Measurements from ENCODE around the gene PODXL2. TPM values are rescaled to one million over a fixed set of nuclear protein-coding genes. Genes with fewer than 3 reads are reported as not detected.
A peak's percentile ranks its signal among the peaks of the same experiment; 100 is the strongest.

PODXL2 gene
- polyA plus RNA-seq, 1 donor (not counting 4 experiments of a cell fraction or from before 2014, with no cell fraction given): 1.6 TPM

DNA sequence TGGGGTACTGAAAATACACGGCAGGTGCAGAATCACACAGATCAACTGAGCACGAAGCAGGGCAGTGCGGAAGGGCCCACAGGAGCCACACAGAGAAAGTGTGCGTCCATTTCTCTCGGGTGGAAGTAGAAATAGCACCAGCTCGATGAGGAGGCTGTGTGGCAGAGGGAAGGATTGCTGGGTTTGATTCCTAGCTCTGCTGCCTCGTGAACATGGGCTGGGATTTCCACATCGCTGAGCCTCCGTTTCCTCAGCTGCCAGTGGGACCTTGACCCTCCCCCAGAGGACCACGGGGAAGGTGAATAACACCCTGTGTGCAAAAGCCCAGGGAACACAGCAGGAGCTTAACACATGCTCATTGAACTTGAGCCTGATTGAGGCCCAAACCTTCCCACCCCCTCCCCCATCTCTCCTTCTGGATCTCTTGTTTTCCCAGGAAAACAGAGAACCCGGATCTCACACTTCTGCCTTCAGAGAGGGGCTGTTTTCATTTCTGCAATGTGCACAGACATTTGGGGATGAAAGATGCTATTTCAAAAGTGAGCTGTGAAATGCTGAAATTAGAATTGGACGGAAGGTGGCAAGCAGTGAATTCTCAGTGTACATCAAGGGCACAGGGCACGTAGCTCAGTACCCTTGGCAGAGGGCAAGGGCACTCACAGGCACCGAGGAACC is 82.2 kb downstream of the PODXL2 start:
- Histone ChIP-seq H4K20me1 (ENCODE audit: control insufficient read depth, extremely low read depth, insufficient read depth, low read length) (no peaks in the 10 kb centered on the region), H3K79me2 (ENCODE audit: control insufficient read depth, insufficient read depth, low read length) (no peaks in the 10 kb centered on the region), H3K9ac (ENCODE audit: control insufficient read depth, extremely low read depth, insufficient read depth, low read length) (no peak overlapping the region), H3K4me1 (ENCODE audit: control insufficient read depth, extremely low read depth, insufficient read depth, low read length) (peaks cover 13% of the 10 kb centered on the region), H2AFZ (ENCODE audit: control insufficient read depth, low read length) (no peak overlapping the region), H3K9me1 (ENCODE audit: control insufficient read depth, extremely low read depth, insufficient read depth, low read length) (no peaks in the 10 kb centered on the region), H3K27me3 (ENCODE audit: control insufficient read depth, extremely low read depth, insufficient read depth, low read length) (no peaks in the 10 kb centered on the region), H3K4me3 (ENCODE audit: control insufficient read depth in 2 of 3, extremely low read depth in 1 of 3, insufficient read depth in 2 of 3, low read depth in 1 of 3, low read length in 3 of 3) (no peak overlapping the region), H3K9me3 (ENCODE audit: control insufficient read depth, low read depth, low read length) (no peaks in the 10 kb centered on the region), H3K36me3 (ENCODE audit: control insufficient read depth in 2 of 2, extremely low read depth in 1 of 2, insufficient read depth in 2 of 2, low read length in 2 of 2) (peaks cover 6 to 9% of the 10 kb centered on the region in 2 experiments), H3K27ac (ENCODE audit: control insufficient read depth, insufficient read depth, low read length) (no peak overlapping the region), H3K4me2 (ENCODE audit: control insufficient read depth, extremely low read depth, insufficient read depth, low read depth, low read length) (peak overlapping the region; percentile 20)
- DNase-seq (ENCODE audit: low read depth, low spot score) (no peak), FAIRE-seq (no peak)
- TF ChIP-seq EZH2 (IDR thresholded peaks at IDR 0.05; ENCODE audit: low read length): no peak
- TF ChIP-seq, protein P1, sequence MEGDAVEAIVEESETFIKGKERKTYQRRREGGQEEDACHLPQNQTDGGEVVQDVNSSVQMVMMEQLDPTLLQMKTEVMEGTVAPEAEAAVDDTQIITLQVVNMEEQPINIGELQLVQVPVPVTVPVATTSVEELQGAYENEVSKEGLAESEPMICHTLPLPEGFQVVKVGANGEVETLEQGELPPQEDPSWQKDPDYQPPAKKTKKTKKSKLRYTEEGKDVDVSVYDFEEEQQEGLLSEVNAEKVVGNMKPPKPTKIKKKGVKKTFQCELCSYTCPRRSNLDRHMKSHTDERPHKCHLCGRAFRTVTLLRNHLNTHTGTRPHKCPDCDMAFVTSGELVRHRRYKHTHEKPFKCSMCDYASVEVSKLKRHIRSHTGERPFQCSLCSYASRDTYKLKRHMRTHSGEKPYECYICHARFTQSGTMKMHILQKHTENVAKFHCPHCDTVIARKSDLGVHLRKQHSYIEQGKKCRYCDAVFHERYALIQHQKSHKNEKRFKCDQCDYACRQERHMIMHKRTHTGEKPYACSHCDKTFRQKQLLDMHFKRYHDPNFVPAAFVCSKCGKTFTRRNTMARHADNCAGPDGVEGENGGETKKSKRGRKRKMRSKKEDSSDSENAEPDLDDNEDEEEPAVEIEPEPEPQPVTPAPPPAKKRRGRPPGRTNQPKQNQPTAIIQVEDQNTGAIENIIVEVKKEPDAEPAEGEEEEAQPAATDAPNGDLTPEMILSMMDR (optimal IDR thresholded peaks at IDR 0.05 in 1 of 3, IDR thresholded peaks at IDR 0.05 in 1 of 3, conservative IDR thresholded peaks at IDR 0.05 in 1 of 3; ENCODE audit: extremely low read depth in 1 of 3, insufficient read depth in 2 of 3, low read length in 3 of 3): no peak
- dilution Hi-C loops (cut with MboI; ENCODE audit: extremely low pct_ligation_motif_present, low sequenced_read_pairs): no loop called here

DNA sequence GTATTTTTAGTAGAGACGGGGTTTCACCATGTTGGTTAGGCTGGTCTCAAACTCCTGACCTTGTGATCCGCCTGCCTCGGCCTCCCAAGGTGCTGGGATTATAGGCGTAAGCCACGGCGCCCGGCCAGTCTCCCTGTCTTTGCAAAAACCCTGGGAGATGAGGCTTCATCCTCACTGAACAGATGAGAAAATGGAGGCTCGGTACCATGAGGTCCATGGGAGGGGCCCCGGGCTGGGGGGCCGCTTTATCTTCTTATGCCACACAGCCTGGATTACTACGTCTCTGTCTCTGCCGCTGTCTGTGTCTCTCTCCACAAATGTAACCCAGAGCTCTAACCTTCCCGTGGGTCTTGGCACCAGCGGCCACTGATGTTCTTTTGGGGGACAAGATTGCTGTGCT is 82.9 kb downstream of the PODXL2 start:
- H3K36me3 ChIP-seq (ENCODE audit: control insufficient read depth in 2 of 2, extremely low read depth in 1 of 2, insufficient read depth in 2 of 2, low read length in 2 of 2): peaks cover 5 to 11% of the 10 kb centered on the region in 2 experiments
- no peaks in the 10 kb centered on the region for H3K9me1 ChIP-seq (ENCODE audit: control insufficient read depth, extremely low read depth, insufficient read depth, low read length)
- no peak overlapping the region for H3K27ac ChIP-seq (ENCODE audit: control insufficient read depth, insufficient read depth, low read length)
- DNase-seq (ENCODE audit: low read depth, low spot score) (no peak), FAIRE-seq (no peak)
- H3K4me2 ChIP-seq (ENCODE audit: control insufficient read depth, extremely low read depth, insufficient read depth, low read depth, low read length): no peak overlapping the region
- H2AFZ ChIP-seq (ENCODE audit: control insufficient read depth, low read length): no peak overlapping the region
- H4K20me1 ChIP-seq (ENCODE audit: control insufficient read depth, extremely low read depth, insufficient read depth, low read length): no peaks in the 10 kb centered on the region
- H3K9ac ChIP-seq (ENCODE audit: control insufficient read depth, extremely low read depth, insufficient read depth, low read length): no peak overlapping the region
- dilution Hi-C loops (cut with MboI; ENCODE audit: extremely low pct_ligation_motif_present, low sequenced_read_pairs): no loop called here
- no peaks in the 10 kb centered on the region for H3K9me3 ChIP-seq (ENCODE audit: control insufficient read depth, low read depth, low read length)
- no peak overlapping the region for H3K4me3 ChIP-seq (ENCODE audit: control insufficient read depth in 2 of 3, extremely low read depth in 1 of 3, insufficient read depth in 2 of 3, low read depth in 1 of 3, low read length in 3 of 3)
- no peaks in the 10 kb centered on the region for H3K79me2 ChIP-seq (ENCODE audit: control insufficient read depth, insufficient read depth, low read length)
- TF ChIP-seq, protein P1 (optimal IDR thresholded peaks at IDR 0.05 in 1 of 3, IDR thresholded peaks at IDR 0.05 in 1 of 3, conservative IDR thresholded peaks at IDR 0.05 in 1 of 3; ENCODE audit: extremely low read depth in 1 of 3, insufficient read depth in 2 of 3, low read length in 3 of 3): no peak
- no peak for TF ChIP-seq EZH2 (IDR thresholded peaks at IDR 0.05; ENCODE audit: low read length)
- H3K4me1 ChIP-seq (ENCODE audit: control insufficient read depth, extremely low read depth, insufficient read depth, low read length): peaks cover 13% of the 10 kb centered on the region
- no peaks in the 10 kb centered on the region for H3K27me3 ChIP-seq (ENCODE audit: control insufficient read depth, extremely low read depth, insufficient read depth, low read length)

Data from keratinocyte (primary cell).